ENCODE data around the gene MAPK8IP3.

Gene MAPK8IP3

GRCh38 chr16:1785846-1786170, 79.8 kb downstream of the MAPK8IP3 start:
- TF ChIP-seq CTCF (conservative IDR thresholded peaks at IDR 0.05): no peak
- H3K27ac ChIP-seq: no peak overlapping the region

- no peak for TF ChIP-seq CTCF (conservative IDR thresholded peaks at IDR 0.05)
Measured at GRCh38 chr16:1786242-1787055, 80.5 kb downstream of the MAPK8IP3 start.

DNA sequence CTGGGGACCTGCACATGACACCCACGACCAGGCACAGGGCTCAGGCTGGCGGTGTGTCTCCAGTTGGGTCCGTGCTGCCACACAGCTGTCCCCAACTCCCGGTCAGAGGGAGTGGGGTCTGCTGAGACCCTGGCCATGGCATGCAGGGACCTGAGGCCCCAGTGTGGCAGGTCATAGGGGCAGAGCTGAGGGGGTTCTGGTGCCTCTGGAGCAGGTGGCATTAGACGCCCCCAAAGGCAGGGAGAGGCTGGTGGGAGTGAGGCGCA, 81.0 kb downstream of the MAPK8IP3 start:
- no peak overlapping the region for H3K27ac ChIP-seq
- no peak for TF ChIP-seq CTCF (conservative IDR thresholded peaks at IDR 0.05)

More at GRCh38 chr16:1786242-1787055, 80.5 kb downstream of the MAPK8IP3 start:
- H3K27ac ChIP-seq: no peak overlapping the region

DNA sequence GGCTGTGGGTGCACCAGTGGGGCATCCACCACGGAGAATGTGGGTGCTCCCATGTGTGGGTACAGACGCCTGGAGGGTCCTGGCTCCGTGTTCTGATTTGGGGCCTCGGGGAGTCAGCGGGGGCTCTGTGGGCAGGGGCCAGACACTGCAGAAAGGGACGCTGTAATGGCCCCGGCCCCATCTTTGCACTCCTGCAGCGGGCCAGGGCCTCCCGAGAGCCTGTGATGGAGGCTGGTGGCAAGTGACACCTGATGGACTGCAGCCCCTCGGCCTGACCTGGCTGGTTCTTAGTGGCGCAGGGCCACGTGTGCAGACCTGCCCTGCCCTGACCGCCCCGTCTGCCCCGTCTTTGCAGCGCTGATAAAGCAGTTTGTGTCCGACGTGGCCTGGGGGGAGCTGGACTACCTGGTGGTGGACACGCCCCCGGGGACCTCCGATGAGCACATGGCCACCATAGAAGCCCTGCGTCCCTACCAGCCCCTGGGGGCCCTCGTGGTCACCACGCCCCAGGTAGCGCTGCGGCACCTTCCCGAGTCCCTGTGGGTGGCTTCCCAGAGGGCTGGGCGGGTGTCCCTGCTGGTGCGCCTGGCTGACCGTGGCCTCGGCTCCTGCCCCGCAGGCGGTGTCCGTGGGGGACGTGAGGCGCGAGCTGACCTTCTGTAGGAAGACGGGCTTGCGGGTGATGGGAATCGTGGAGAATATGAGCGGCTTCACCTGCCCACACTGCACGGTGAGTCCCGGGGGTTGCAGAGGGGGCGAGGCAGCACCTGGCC, 81.5 kb downstream of the MAPK8IP3 start:
- no peak overlapping the region for H3K27ac ChIP-seq
- TF ChIP-seq CTCF (conservative IDR thresholded peaks at IDR 0.05): no peak

GRCh38 chr16:1788095-1788707, 82.2 kb downstream of the MAPK8IP3 start:
- TF ChIP-seq CTCF (conservative IDR thresholded peaks at IDR 0.05): no peak
- H3K27ac ChIP-seq: no peak overlapping the region

GRCh38 chr16:1788708-1789100, 82.7 kb downstream of the MAPK8IP3 start:
- no peak overlapping the region for H3K27ac ChIP-seq
- no peak for TF ChIP-seq CTCF (conservative IDR thresholded peaks at IDR 0.05)

DNA sequence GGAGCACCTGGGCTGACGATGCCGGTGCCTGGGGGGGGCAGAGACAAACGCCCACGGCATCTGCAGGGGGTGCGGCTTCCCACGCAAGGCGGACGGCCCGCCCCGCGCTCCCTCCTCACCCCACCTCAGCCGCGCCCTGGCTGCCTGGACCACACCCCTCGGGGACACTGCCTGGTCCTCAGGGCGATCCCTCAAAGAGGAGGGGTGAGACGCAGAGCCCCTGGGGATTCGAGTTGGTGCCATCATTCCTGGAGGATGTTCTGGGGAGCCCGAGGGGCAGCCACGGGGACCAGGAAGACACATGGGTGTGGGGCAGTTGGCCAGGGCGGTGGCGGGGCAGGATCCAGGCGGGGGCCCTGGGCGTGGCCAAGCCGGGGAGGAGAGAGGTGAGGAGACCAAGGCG, 83.6 kb downstream of the MAPK8IP3 start:
- H3K27ac ChIP-seq: no peak overlapping the region
- no peak for TF ChIP-seq CTCF (conservative IDR thresholded peaks at IDR 0.05)
